ENCODE results near the gene HECTD2. TPM values are rescaled to one million over a fixed set of nuclear protein-coding genes. Genes with fewer than 3 reads are reported as not detected.

Gene HECTD2
- total and polyA plus RNA-seq, 2 of the 8 experiments (the other 6 are each of a cell fraction or from before 2014, with no cell fraction given), result 5.7 to 11.9 TPM

GRCh38 chr10:91374052-91374451 is 36.1 kb upstream of the HECTD2 start:
- Histone ChIP-seq H2BK15ac (ENCODE audit: low read length) (no peak overlapping the region), H3K4ac (replicated peaks; ENCODE audit: insufficient read length, low read depth, low read length) (no peak overlapping the region), H2BK5ac (ENCODE audit: low read depth, low read length) (no peak overlapping the region), H3K4me1 (replicated peaks in 1 of 4; ENCODE audit: control insufficient read depth in 3 of 4, insufficient read depth in 4 of 4, low read length in 3 of 4) (no peaks in the 10 kb centered on the region), H3K9ac (replicated peaks in 1 of 4; ENCODE audit: extremely low read depth in 1 of 4, low read depth in 3 of 4, low read length in 3 of 4) (no peak overlapping the region), H3K4me3 (ENCODE audit: extremely low read depth in 1 of 4, insufficient read depth in 2 of 4, low read depth in 3 of 4, low read length in 4 of 4) (no peak overlapping the region), H3K79me1 (ENCODE audit: low read depth, low read length) (no peaks in the 10 kb centered on the region), H3K9me3 (ENCODE audit: insufficient read depth in 2 of 2, low read depth in 1 of 2, low read length in 1 of 2) (no peaks in the 10 kb centered on the region), H3K36me3 (ENCODE audit: control insufficient read depth in 2 of 4, insufficient read depth in 4 of 4, low read length in 3 of 4) (no peaks in the 10 kb centered on the region), H3K79me2 (ENCODE audit: control insufficient read depth in 1 of 2, insufficient read depth in 2 of 2, low read length in 2 of 2) (no peaks in the 10 kb centered on the region), H4K8ac (ENCODE audit: extremely low read depth, insufficient read depth, low read length) (no peak overlapping the region), H4K5ac (ENCODE audit: insufficient read length, low read depth, low read length) (no peak overlapping the region), H2AFZ (ENCODE audit: low read length) (no peak overlapping the region), H3K23ac (ENCODE audit: insufficient read length) (no peak overlapping the region), H2BK20ac (ENCODE audit: low read length) (no peak overlapping the region), H3K4me2 (ENCODE audit: insufficient read depth in 1 of 2, low read depth in 2 of 2, low read length in 2 of 2) (no peak overlapping the region), H2AK5ac (ENCODE audit: low read depth, low read length) (no peak overlapping the region), H4K91ac (replicated peaks; ENCODE audit: insufficient read length, low read length) (no peak overlapping the region), H2BK120ac (replicated peaks; ENCODE audit: low read depth, low read length) (no peak overlapping the region), H3K56ac (replicated peaks; ENCODE audit: insufficient read length, low read depth, low read length) (no peak overlapping the region), H3K27me3 (replicated peaks in 1 of 4; ENCODE audit: control insufficient read depth in 3 of 4, extremely low read depth in 1 of 4, insufficient read depth in 3 of 4, low read length in 3 of 4) (no peaks in the 10 kb centered on the region), H2BK12ac (ENCODE audit: low read depth, low read length) (no peak overlapping the region), H3K27ac (ENCODE audit: low read depth, low read length) (no peak overlapping the region), H3K14ac (ENCODE audit: insufficient read length) (no peak overlapping the region), H4K20me1 (replicated peaks in 1 of 2; ENCODE audit: control insufficient read depth in 1 of 2, insufficient read depth in 2 of 2, low read length in 2 of 2) (no peaks in the 10 kb centered on the region), H3K23me2 (ENCODE audit: low read depth, low read length) (no peaks in the 10 kb centered on the region), H3K18ac (ENCODE audit: extremely low read depth, low read length) (no peak overlapping the region)
- POLR2A ChIA-PET (ENCODE audit: partially characterized antibody), result no interaction called here
- CTCF ChIA-PET (ENCODE audit: partially characterized antibody), result no interaction called here
- FAIRE-seq (no peak), DNase-seq (ENCODE audit: low read depth in 1 of 2, low spot score in 2 of 2) (no peak)
- TF ChIP-seq SIX5 (IDR thresholded peaks at IDR 0.05; ENCODE audit: low read depth, low read length), result no peak
- no peak for TF ChIP-seq SIRT6 (IDR thresholded peaks at IDR 0.05; ENCODE audit: low read length)
- TF ChIP-seq NRF1 (IDR thresholded peaks at IDR 0.05; ENCODE audit: low read depth, low read length), result no peak
- TF ChIP-seq JUND (IDR thresholded peaks at IDR 0.05; ENCODE audit: low read length), result no peak
- TF ChIP-seq CHD2 (IDR thresholded peaks at IDR 0.05; ENCODE audit: low read length), result no peak
- TF ChIP-seq POLR2A (IDR thresholded peaks at IDR 0.05; ENCODE audit: control extremely low read depth in 1 of 2, low read depth in 2 of 2, low read length in 2 of 2), result no peak
- no peak for TF ChIP-seq EP300 (IDR thresholded peaks at IDR 0.05; ENCODE audit: borderline replicate concordance in 1 of 2, low read depth in 2 of 2, low read length in 2 of 2)

Measured in H1 (cell line).